GM10847 (cell line): ENCODE results near the gene FAM53B.

Experiments used
- POLR2A ChIP-seq: IDR thresholded peaks from 2 replicates; pipeline ENCODE4 v1.6.1; 2011; ENCODE audit not compliant: insufficient read length; ENCODE audit errors: extremely low read depth

The FAM53B gene

GRCh38 chr10:124602646-124603365, 141.4 kb downstream of the FAM53B start:
- TF ChIP-seq POLR2A = no peak

GRCh38 chr10:124602121-124602561, 142.0 kb downstream of the FAM53B start:
- no peak for TF ChIP-seq POLR2A

DNA sequence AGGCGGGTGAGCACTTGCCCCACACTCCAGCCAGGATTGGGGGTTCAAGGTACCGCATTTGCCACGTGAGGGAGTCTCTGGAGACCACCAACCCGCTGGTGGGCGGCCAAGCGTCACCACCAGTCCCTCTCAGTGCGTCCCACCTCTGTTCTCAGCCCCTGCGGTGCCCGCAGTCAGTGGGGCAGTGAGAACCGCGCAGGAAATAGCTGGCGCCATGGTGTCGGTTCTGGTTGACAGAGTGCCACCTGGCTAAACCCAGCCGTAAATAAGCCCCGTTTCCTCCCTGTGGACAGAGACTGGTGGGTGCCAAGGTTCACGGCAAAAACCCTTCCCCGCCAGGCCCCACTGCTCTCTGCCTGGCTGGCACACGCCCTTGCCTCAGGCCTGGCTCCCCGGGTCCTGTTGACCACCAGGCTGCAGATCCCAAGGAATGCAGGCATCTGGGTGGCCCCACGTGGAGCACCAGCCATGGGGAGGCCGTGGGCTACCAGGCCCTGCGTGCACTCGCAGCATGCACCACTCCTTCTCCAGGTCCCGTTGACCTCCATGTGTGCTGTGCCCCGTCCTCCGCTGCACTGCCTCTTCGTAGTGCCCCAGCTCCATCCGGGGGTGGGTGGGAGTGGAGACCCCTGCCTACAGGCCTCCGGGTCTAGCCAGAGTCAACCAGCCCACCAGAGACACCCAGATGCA, 142.6 kb downstream of the FAM53B start:
- no peak for TF ChIP-seq POLR2A

- no peak for TF ChIP-seq POLR2A
Measured at GRCh38 chr10:124601016-124601415, 143.2 kb downstream of the FAM53B start.

DNA sequence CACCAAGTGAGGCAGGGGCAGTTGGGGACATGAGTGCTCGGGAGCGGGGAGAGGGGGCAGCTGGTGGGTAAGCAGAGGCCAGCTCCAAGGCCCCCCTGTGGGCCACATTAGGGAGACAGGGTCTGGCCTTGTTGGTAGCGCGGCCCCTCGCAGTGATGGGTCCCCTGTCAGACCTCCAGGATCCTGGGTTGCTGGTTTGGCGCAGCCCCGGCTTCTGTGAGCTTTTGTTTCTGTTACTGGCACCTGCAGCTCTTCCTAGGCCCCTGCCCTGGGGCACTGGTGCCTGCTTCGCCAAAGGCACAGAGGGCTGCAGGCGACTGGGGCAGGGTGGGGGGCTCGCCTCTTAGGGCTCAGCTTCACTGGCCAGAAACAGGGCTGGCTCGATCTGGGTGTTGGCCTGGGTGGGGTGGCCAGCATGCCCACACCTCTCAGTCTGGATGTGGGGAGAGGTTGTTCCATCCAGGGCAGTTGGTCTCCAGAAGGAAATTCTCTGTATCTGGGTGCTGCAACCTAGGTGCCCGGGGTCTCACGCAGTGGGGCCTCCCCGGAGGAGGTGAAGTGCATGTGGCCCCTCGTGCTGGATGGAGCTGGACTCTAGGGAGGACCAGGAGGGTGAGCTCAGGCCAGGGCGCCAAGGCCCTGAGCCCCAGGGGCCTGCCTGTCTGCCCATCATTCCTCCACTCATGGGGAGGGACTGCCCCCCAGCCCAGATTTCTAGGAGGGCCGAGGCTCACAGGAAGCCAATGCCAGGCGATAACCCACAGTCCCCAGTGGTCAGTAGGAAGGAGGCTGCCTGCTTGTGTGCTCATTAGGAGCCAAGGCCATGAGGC, 143.9 kb downstream of the FAM53B start:
- no peak for TF ChIP-seq POLR2A

GRCh38 chr10:124599588-124600050, 144.6 kb downstream of the FAM53B start:
- TF ChIP-seq POLR2A = no peak

DNA sequence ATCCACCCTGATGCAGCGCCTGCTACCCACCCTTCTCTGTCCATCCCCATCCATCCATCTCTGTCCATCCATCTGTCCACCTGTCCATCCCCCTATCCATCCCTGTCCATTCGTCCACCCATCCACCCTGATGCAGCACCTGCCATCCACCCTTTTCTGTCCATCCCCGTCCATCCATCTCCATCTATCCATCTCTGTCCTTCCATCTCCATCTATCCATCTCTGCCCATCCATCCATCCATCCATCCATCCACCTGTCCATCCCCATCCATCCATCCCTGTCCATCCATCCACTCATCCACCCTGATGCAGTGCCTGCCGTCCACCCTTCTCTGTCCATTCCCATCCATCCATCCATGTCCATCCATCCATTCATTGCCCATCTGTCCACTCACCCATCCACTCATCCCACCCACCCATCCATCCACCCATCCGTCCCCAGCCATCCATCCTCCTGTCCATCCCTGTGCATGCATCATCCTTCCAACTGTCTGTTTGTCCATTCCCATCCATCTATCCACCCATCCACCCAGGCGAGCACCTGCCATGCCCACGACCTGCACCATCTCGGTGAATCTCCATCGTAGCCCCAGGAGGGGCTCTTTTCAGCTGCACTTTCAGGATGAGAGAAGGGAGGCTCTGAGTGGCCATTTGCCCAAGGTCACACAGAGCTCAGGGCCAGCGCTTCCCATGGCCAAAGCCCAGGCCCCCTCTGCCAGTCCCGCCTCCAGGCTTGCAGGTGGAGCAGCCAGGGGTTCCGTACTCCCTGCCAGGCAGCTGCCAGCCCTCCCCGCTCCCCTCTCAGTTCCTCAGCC, 145.2 kb downstream of the FAM53B start:
- TF ChIP-seq POLR2A = no peak

DNA sequence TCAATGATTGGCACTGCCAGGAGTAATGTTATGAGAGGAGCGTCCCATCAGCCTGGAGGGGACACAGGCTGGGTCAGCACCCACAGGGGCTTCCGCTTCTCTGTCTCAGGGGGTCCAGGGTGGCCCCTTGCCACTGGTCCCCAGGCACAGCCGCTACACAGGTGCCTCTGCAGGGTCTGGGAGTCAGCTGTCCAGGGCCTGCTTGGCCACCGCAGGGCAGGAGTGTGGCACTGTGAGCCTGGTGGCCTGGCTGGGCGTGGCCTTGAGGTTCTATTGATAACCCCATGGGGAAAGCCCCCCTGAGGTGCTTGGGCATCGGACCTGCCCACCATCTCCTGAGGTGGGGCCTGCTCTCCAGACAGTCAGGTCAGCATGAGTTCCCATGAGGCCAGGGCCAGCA, 146.0 kb downstream of the FAM53B start:
- no peak for TF ChIP-seq POLR2A

- no peak for TF ChIP-seq POLR2A
Measured at GRCh38 chr10:124597846-124598165, 146.4 kb downstream of the FAM53B start.

DNA sequence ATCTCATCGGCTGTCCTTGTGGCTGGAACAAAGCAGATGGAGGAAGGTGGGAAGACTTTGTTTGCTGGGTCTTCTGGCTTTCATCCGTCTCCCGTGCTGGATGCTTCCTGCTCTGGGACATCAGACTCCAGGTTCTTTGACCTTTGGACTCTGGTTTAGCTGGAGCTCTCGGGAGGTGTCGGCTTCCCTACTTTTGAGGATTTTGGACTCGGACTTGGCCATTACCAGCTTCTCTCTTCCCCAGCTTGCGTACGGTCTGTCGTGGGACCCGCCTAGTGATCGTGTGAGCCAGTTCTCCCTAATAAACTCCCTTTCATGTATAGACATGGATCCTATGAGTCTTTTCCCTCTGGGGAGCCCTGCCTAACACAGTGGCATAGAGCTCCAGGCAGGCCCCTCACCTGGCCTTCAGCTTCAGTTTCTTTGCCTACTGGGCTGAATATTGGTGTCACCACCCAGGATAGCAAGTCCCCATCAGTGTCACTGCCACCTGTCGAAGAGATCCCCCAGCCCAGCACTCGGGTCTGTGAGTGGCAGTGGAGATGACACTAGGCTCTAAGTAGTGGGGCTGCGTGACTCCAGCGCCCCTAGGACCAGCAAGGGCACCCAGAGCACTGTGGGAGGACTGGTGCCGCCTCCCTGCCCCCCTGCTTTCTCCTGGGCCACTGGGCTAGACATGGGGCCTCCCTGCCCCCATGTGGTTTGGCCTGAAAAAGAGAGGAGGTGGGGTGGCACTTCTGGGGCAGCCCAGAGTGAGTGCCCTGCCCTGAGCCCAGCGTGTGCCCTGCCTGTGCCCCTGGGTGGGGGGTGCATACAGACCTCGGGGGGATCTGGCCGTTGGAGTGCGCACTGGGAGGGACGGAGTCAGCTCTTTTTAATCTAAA, 147.0 kb downstream of the FAM53B start:
- no peak for TF ChIP-seq POLR2A

- no peak for TF ChIP-seq POLR2A
Measured at GRCh38 chr10:124596116-124596785, 147.9 kb downstream of the FAM53B start.

GRCh38 chr10:124595143-124595883, 148.9 kb downstream of the FAM53B start:
- TF ChIP-seq POLR2A = no peak

DNA sequence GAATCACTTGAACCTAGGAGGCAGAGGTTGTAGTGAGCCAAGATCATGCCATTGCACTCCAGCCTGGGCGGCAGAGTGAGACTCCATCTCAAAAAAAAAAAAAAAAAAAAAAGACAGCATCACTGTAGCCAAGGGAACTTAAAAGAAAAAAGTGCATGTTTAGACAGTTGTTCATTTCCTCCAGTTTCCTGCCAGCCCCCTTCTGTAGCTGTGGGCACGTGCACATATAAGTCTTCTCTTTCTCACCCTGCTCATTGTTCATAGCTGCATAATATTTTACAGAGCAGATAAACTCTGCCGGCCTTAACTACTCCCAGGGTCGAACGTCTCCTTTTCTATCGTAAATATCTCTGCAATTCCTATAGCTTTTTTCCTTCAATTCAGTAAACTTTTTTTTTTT, 149.9 kb downstream of the FAM53B start:
- TF ChIP-seq POLR2A = no peak
